Activated naive CD8-positive, alpha-beta T cell treated with anti-CD3 and anti-CD28 coated beads for 36 hours (primary cell): ENCODE results near the gene INPP4A. TPM values are rescaled to one million over a fixed set of nuclear protein-coding genes. Genes with fewer than 3 reads are reported as not detected.

Experiments used
- DNase-seq: peaks from one replicate; pipeline ENCODE4 v3.0.0; 2021
- H3K27ac Mint-ChIP-seq: one replicate; pipeline ENCODE4 v1.8.0; 2022; ENCODE audit warnings: mild to moderate bottlenecking, moderate library complexity, mixed read lengths
- H3K27me3 Mint-ChIP-seq: one replicate; pipeline ENCODE4 v1.8.0; 2022; ENCODE audit warnings: mild to moderate bottlenecking, mixed read lengths
- H3K36me3 Mint-ChIP-seq: one replicate; pipeline ENCODE4 v1.8.0; 2021; ENCODE audit warnings: mild to moderate bottlenecking, mixed read lengths
- H3K4me1 Mint-ChIP-seq: one replicate; pipeline ENCODE4 v1.8.0; 2021; ENCODE audit warnings: mixed read lengths
- H3K4me3 Mint-ChIP-seq: one replicate; pipeline ENCODE4 v1.8.0; 2022; ENCODE audit warnings: mild to moderate bottlenecking, moderate library complexity, mixed read lengths
- H3K9me3 Mint-ChIP-seq: one replicate; pipeline ENCODE4 v1.8.0; 2022; ENCODE audit warnings: mixed read lengths
- total RNA-seq, 2 experiments: library from RNA; stranded (reverse); gene quantifications; one replicate each; pipeline ENCODE4 v1.2.3, GENCODE V29; 2021

INPP4A gene
- total RNA-seq, 2 experiments from 2014 or later = 31.6 to 31.9 TPM

GRCh38 chr2:98565286-98565860 is 120.7 kb downstream of the INPP4A start:
- no peak for DNase-seq
- Mint-ChIP-seq H3K4me1 (peaks cover 5% of the 10 kb centered on the region), H3K27ac (no peak overlapping the region), H3K9me3 (no peaks in the 10 kb centered on the region), H3K4me3 (no peak overlapping the region), H3K36me3 (peaks cover 15% of the 10 kb centered on the region), H3K27me3 (no peaks in the 10 kb centered on the region)

GRCh38 chr2:98565941-98566340 is 121.3 kb downstream of the INPP4A start:
- H3K9me3 Mint-ChIP-seq = no peaks in the 10 kb centered on the region
- H3K27me3 Mint-ChIP-seq = no peaks in the 10 kb centered on the region
- H3K4me1 Mint-ChIP-seq = peaks cover 5% of the 10 kb centered on the region
- DNase-seq = no peak
- H3K27ac Mint-ChIP-seq = no peak overlapping the region
- no peak overlapping the region for H3K4me3 Mint-ChIP-seq
- H3K36me3 Mint-ChIP-seq = peaks cover 15% of the 10 kb centered on the region

GRCh38 chr2:98568161-98568956 is 123.7 kb downstream of the INPP4A start:
- no peak overlapping the region for H3K4me3 Mint-ChIP-seq
- no peaks in the 10 kb centered on the region for H3K27me3 Mint-ChIP-seq
- no peak overlapping the region for H3K27ac Mint-ChIP-seq
- H3K4me1 Mint-ChIP-seq = peaks cover 5% of the 10 kb centered on the region
- peaks cover 15% of the 10 kb centered on the region for H3K36me3 Mint-ChIP-seq
- DNase-seq = no peak
- no peaks in the 10 kb centered on the region for H3K9me3 Mint-ChIP-seq

DNA sequence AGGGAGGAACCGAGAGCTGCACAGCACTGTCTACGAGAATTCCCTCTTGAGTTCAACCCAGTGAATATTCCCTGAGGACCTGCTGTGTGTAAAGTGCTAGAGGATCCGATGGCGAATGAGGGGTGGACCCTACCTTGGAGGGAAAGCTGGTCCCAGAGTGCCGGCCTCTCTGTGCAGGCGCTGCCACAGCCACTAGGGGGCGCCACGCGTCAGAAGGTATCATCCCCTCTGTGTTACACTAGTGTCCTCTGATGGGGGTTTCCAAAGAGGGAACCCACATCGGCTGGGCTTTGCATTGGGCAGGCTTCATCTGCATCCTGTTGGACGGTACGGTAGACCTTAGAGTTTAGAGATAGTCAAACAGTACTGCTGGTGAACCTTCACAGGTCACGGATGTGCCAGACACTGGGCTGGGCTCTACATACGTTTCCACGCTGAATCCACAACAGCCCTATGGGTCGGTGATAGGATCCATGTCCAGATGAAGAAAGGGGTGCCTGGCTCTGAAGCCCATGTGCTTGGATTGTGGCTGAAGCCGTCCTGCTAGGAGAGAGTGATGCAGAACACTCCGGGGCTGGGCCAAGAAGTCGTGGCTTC is 124.6 kb downstream of the INPP4A start:
- H3K4me3 Mint-ChIP-seq = no peak overlapping the region
- H3K36me3 Mint-ChIP-seq = peaks cover 15% of the 10 kb centered on the region
- DNase-seq = peak; percentile 63
- no peaks in the 10 kb centered on the region for H3K9me3 Mint-ChIP-seq
- H3K4me1 Mint-ChIP-seq = peaks cover 5% of the 10 kb centered on the region
- H3K27me3 Mint-ChIP-seq = no peaks in the 10 kb centered on the region
- peak overlapping the region; percentile 31 for H3K27ac Mint-ChIP-seq

- Mint-ChIP-seq H3K4me3 (no peak overlapping the region), H3K4me1 (peaks cover 5% of the 10 kb centered on the region), H3K27me3 (no peaks in the 10 kb centered on the region), H3K9me3 (no peaks in the 10 kb centered on the region), H3K36me3 (peaks cover 15% of the 10 kb centered on the region), H3K27ac (peak overlapping the region; percentile 38)
- DNase-seq = no peak
Measured at GRCh38 chr2:98569915-98570314, 125.3 kb downstream of the INPP4A start.

DNA sequence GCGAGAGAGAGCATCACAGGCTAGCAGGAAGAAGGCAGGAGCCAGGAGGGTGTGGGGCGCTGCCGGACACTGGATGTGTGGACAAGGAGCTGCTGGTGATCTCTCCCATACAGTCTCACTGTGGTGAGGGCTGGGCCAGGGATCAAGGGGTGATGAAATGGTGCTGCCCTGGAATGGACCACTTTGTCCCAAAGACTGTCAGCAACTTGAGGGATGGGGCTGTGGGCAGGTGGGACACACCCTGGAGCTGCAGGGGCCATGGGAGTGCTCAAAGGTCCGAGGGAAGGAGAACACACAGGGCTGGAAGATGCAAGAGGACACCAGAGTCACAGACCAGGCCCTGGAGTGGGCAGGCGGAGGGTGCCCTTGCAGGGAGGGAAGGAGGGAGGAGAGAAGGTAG is 125.7 kb downstream of the INPP4A start:
- Mint-ChIP-seq H3K27me3 (no peaks in the 10 kb centered on the region), H3K9me3 (no peaks in the 10 kb centered on the region), H3K4me3 (peak overlapping the region; percentile 10), H3K27ac (peak overlapping the region; percentile 38), H3K36me3 (peaks cover 15% of the 10 kb centered on the region), H3K4me1 (peaks cover 2% of the 10 kb centered on the region)
- no peak for DNase-seq

- H3K27ac Mint-ChIP-seq = no peak overlapping the region
- no peak overlapping the region for H3K4me3 Mint-ChIP-seq
- H3K9me3 Mint-ChIP-seq = no peaks in the 10 kb centered on the region
- peaks cover 11% of the 10 kb centered on the region for H3K36me3 Mint-ChIP-seq
- H3K27me3 Mint-ChIP-seq = no peaks in the 10 kb centered on the region
- H3K4me1 Mint-ChIP-seq = no peaks in the 10 kb centered on the region
- no peak for DNase-seq
Measured at GRCh38 chr2:98571121-98571701, 126.6 kb downstream of the INPP4A start.

- Mint-ChIP-seq H3K36me3 (peaks cover 11% of the 10 kb centered on the region), H3K4me1 (no peaks in the 10 kb centered on the region), H3K27ac (no peak overlapping the region), H3K27me3 (no peaks in the 10 kb centered on the region), H3K9me3 (no peaks in the 10 kb centered on the region), H3K4me3 (no peak overlapping the region)
- DNase-seq = no peak
Measured at GRCh38 chr2:98571796-98572195, 127.1 kb downstream of the INPP4A start.

DNA sequence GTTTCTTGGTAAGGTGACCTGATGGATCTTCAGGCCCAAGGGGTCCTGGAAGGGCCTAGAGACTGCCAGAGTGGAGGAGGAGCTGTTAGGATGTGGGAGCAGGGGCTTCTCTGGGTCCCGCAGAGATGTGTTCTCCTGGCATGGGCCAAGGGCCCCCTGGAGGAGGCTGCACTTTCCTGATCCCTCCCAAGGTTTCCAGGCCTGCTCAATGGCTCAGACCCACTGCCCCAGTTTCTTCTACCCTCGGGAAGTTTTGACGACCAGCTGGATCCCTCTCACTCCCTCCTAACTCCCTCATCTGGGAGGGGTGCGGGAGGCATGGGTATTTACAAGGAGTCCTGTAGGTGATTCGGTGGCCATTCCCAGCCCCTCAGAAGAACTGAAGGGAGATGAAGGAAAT is 127.6 kb downstream of the INPP4A start:
- Mint-ChIP-seq H3K36me3 (peaks cover 11% of the 10 kb centered on the region), H3K27me3 (no peaks in the 10 kb centered on the region), H3K4me3 (no peak overlapping the region), H3K9me3 (no peaks in the 10 kb centered on the region), H3K27ac (no peak overlapping the region), H3K4me1 (no peaks in the 10 kb centered on the region)
- no peak for DNase-seq

DNA sequence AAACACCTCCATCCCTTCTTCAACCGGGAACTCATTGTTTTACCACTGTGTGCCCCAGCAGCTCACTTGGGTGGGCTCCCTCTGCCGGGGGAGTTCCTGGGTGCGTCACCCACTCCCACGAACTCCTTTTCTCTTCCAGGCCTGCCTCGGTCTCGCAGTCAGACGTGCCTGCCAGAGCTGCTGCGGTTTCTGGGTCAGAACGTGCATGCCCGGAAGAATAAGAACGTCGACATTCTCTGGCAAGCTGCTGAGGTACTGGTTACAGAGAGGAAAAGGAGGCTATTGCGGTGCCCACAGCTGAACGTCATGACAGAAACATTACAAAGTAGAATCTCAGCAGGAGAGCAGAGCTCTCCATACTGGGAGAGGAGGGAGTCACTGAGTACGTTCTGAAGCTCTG is 128.0 kb downstream of the INPP4A start:
- H3K4me1 Mint-ChIP-seq = no peaks in the 10 kb centered on the region
- no peaks in the 10 kb centered on the region for H3K9me3 Mint-ChIP-seq
- no peak overlapping the region for H3K4me3 Mint-ChIP-seq
- no peak for DNase-seq
- H3K36me3 Mint-ChIP-seq = peaks cover 11% of the 10 kb centered on the region
- H3K27ac Mint-ChIP-seq = no peak overlapping the region
- no peaks in the 10 kb centered on the region for H3K27me3 Mint-ChIP-seq

DNA sequence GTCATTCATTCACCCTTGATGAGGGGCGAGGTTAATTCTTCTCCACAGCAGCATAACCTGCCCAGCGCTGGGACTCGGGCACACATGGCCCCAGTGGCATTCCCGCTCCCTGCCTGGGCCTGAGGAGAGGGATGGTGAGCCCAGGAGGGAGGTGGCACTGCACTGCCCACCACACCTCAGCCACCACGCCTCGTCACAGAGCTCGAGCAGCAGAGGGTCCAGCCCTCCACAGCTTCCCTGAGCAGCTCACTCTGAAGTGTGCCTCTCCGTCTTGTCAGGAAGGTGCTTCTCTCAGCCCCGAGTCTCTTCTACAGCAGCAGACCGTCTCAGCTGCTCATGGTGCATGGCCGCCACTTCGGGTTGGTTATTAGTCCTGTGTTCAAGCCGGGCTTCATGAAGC is 128.8 kb downstream of the INPP4A start:
- Mint-ChIP-seq H3K27me3 (no peaks in the 10 kb centered on the region), H3K4me1 (no peaks in the 10 kb centered on the region), H3K9me3 (no peaks in the 10 kb centered on the region), H3K27ac (no peak overlapping the region), H3K4me3 (no peak overlapping the region), H3K36me3 (peaks cover 15% of the 10 kb centered on the region)
- no peak for DNase-seq

DNA sequence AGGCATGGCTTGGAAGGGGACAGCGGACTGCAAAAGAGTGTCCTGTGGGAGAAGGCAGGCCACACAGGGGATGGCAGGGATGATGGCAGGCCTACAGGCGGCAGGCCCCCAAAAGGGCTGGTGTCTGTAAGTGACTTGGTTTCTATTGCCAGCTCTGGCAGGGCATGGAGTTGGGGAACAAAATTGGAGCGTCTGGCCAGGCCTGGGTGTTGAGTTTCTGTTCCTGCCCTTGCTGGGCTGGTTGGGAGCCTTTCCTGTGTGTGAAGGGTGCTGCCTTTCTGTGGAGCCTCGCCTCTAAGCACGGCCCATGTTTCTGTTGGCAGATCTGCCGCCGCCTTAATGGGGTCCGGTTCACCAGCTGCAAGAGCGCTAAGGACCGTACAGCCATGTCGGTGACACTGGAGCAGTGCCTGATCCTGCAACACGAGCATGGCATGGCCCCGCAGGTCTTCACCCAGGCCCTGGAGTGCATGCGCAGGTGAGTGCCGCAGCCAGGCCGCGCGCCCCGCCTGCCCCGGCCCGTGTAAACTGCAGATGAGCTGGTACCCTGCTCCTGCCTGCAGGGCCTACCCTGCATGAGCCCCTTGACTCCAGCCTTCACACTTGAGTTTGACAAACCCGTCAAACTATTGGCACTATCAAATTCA is 132.1 kb downstream of the INPP4A start:
- H3K27me3 Mint-ChIP-seq = no peaks in the 10 kb centered on the region
- H3K36me3 Mint-ChIP-seq = peaks cover 5% of the 10 kb centered on the region
- DNase-seq = no peak
- H3K4me3 Mint-ChIP-seq = no peak overlapping the region
- H3K27ac Mint-ChIP-seq = no peak overlapping the region
- H3K9me3 Mint-ChIP-seq = no peaks in the 10 kb centered on the region
- no peaks in the 10 kb centered on the region for H3K4me1 Mint-ChIP-seq

DNA sequence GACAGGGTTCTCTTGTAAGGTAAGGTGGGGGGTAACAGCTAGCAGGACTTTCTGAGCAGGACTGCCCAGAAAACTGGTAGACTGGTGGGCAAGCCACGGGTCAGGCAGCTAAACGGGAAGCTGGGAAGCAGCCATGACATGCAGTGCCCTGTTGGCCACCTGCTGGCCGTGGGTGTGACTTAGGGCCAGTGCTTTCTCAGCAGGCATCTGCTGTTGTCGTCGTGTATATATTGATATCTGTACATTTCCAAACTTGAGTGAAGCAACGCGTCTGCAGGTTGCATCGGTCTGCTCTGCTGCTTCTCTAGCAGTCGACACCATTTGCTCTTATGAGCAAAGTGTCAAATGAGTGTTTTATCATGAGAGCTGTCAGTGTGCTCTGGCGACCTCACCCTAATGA is 132.7 kb downstream of the INPP4A start:
- Mint-ChIP-seq H3K4me1 (no peaks in the 10 kb centered on the region), H3K36me3 (peaks cover 5% of the 10 kb centered on the region), H3K27ac (no peak overlapping the region), H3K4me3 (no peak overlapping the region), H3K9me3 (no peaks in the 10 kb centered on the region), H3K27me3 (no peaks in the 10 kb centered on the region)
- no peak for DNase-seq

DNA sequence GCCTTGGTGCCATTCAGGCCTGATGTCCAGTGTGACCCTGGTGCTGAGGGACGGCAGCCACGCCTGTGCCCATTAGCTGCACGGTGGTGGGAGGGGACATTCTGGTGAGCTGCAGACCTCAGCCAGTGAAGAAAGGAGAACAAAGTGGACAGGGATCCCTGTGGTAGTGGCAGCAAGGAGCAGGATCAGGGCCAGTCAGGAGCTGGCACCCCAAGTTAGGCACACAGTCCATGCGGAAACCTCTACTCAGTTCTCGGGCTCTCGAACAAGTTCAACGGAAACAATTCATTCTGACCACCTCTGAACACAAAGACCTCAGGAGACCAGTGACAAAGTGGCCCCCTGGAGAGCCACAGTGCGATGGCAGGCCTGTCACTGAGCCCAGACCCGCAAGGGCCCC is 133.6 kb downstream of the INPP4A start:
- no peaks in the 10 kb centered on the region for H3K4me1 Mint-ChIP-seq
- no peak overlapping the region for H3K4me3 Mint-ChIP-seq
- no peaks in the 10 kb centered on the region for H3K27me3 Mint-ChIP-seq
- no peaks in the 10 kb centered on the region for H3K9me3 Mint-ChIP-seq
- no peak overlapping the region for H3K27ac Mint-ChIP-seq
- H3K36me3 Mint-ChIP-seq = peaks cover 5% of the 10 kb centered on the region
- no peak for DNase-seq

GRCh38 chr2:98579926-98580325 is 135.3 kb downstream of the INPP4A start:
- Mint-ChIP-seq H3K36me3 (peaks cover 5% of the 10 kb centered on the region), H3K27ac (no peak overlapping the region), H3K4me3 (no peak overlapping the region), H3K9me3 (no peaks in the 10 kb centered on the region), H3K4me1 (no peaks in the 10 kb centered on the region), H3K27me3 (no peaks in the 10 kb centered on the region)
- no peak for DNase-seq
